ENCODE results near the gene DIAPH3.

DIAPH3 gene

GRCh38 chr13:59728896-59729545, 434.7 kb downstream of the DIAPH3 start:
- no peak for DNase-seq (ENCODE audit: low read depth in 3 of 3)

GRCh38 chr13:59721926-59722910, 441.5 kb downstream of the DIAPH3 start:
- no peak for DNase-seq (ENCODE audit: low read depth in 3 of 3)

GRCh38 chr13:59715611-59716010, 448.1 kb downstream of the DIAPH3 start:
- DNase-seq (ENCODE audit: low read depth in 3 of 3) = no peak

GRCh38 chr13:59710996-59711701, 452.6 kb downstream of the DIAPH3 start:
- DNase-seq (ENCODE audit: low read depth in 3 of 3) = no peak

GRCh38 chr13:59710416-59710815, 453.3 kb downstream of the DIAPH3 start:
- no peak for DNase-seq (ENCODE audit: low read depth in 3 of 3)

- DNase-seq (ENCODE audit: low read depth in 3 of 3) = no peak
These were observed 457.4 kb downstream of the DIAPH3 start for GRCh38 chr13:59706101-59706976.

- DNase-seq (ENCODE audit: low read depth in 3 of 3) = no peak
These were observed 461.5 kb downstream of the DIAPH3 start for GRCh38 chr13:59702269-59702668.

- no peak for DNase-seq (ENCODE audit: low read depth in 3 of 3)
These were observed 462.5 kb downstream of the DIAPH3 start for GRCh38 chr13:59701261-59701660.

GRCh38 chr13:59700281-59700680, 463.4 kb downstream of the DIAPH3 start:
- DNase-seq (ENCODE audit: low read depth in 3 of 3) = no peak

- no peak for DNase-seq (ENCODE audit: low read depth in 3 of 3)
These were observed 467.5 kb downstream of the DIAPH3 start for GRCh38 chr13:59696271-59696670.

GRCh38 chr13:59691501-59692066, 472.1 kb downstream of the DIAPH3 start:
- DNase-seq (ENCODE audit: low read depth in 3 of 3) = no peak

- DNase-seq (ENCODE audit: low read depth in 3 of 3) = no peak
These were observed 472.7 kb downstream of the DIAPH3 start for GRCh38 chr13:59690857-59691500.

- no peak for DNase-seq (ENCODE audit: low read depth in 3 of 3)
These were observed 474.7 kb downstream of the DIAPH3 start for GRCh38 chr13:59689057-59689456.

GRCh38 chr13:59686798-59687394, 476.8 kb downstream of the DIAPH3 start:
- no peak for DNase-seq (ENCODE audit: low read depth in 3 of 3)

- no peak for DNase-seq (ENCODE audit: low read depth in 3 of 3)
These were observed 479.6 kb downstream of the DIAPH3 start for GRCh38 chr13:59684105-59684504.

- no peak for DNase-seq (ENCODE audit: low read depth in 3 of 3)
These were observed 482.0 kb downstream of the DIAPH3 start for GRCh38 chr13:59681636-59682311.

GRCh38 chr13:59680429-59681024, 483.2 kb downstream of the DIAPH3 start:
- no peak for DNase-seq (ENCODE audit: low read depth in 3 of 3)

- no peak for DNase-seq (ENCODE audit: low read depth in 3 of 3)
These were observed 484.5 kb downstream of the DIAPH3 start for GRCh38 chr13:59679254-59679653.

All from stimulated activated CD4-positive, alpha-beta T cell treated with anti-CD3 and anti-CD28 coated beads, TNF-alpha, amount 100 ng/mL, for 4 hours (primary cell).